ENCODE measurements around the gene ABCF1. TPM values are rescaled to one million over a fixed set of nuclear protein-coding genes. Genes with fewer than 3 reads are reported as not detected.

ABCF1 gene
- total RNA-seq, 1 experiment from 2014 or later: 73.7 TPM

DNA sequence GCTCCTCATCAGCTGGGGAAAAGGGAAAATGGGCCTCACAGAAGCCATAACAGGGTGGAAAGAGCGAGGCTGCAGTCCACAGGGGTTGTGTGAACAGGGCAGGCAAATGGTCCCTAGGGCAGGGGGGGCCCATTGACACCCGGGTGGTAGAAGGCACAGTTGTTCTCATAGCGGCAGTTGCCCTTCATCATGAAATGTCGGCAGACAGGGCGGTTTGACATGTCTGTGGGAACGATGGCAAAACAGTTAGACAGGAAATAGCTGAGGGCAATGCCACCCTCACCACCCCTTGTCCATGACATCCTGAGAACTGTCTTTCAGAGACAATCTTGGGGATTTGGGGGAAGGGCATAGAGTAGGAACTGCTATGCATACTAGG is 30.2 kb downstream of the ABCF1 start:
- peaks cover 49% of the 10 kb centered on the region for H3F3A ChIP-seq (ENCODE audit: insufficient read depth, low read depth)
- no peaks in the 10 kb centered on the region for H3K79me2 ChIP-seq (ENCODE audit: low read depth)
- ChIA-PET CTCF (no interaction called here), POLR2A (ENCODE audit: unreplicated experiment) (interaction anchor here (0.7 kb wide), 1 partner anchor 18 kb away, joined by 3 read pairs; no protein-coding TSS in a partner anchor)
- no TSS peak for BruUV-seq (replicated peaks)
- no peak overlapping the region for H3K27ac ChIP-seq
- TF ChIP-seq, protein P1, sequence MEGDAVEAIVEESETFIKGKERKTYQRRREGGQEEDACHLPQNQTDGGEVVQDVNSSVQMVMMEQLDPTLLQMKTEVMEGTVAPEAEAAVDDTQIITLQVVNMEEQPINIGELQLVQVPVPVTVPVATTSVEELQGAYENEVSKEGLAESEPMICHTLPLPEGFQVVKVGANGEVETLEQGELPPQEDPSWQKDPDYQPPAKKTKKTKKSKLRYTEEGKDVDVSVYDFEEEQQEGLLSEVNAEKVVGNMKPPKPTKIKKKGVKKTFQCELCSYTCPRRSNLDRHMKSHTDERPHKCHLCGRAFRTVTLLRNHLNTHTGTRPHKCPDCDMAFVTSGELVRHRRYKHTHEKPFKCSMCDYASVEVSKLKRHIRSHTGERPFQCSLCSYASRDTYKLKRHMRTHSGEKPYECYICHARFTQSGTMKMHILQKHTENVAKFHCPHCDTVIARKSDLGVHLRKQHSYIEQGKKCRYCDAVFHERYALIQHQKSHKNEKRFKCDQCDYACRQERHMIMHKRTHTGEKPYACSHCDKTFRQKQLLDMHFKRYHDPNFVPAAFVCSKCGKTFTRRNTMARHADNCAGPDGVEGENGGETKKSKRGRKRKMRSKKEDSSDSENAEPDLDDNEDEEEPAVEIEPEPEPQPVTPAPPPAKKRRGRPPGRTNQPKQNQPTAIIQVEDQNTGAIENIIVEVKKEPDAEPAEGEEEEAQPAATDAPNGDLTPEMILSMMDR (conservative IDR thresholded peaks at IDR 0.05): no peak
- no peak for TF ChIP-seq EZH2 (IDR thresholded peaks at IDR 0.05; ENCODE audit: low read depth)
- no peak overlapping the region for H3K4me3 ChIP-seq
- H3K27me3 ChIP-seq (ENCODE audit: insufficient read depth, low read depth): no peaks in the 10 kb centered on the region
- no peak overlapping the region for H3K4me2 ChIP-seq
- H3K9me3 ChIP-seq (ENCODE audit: insufficient read depth, low read depth): no peaks in the 10 kb centered on the region
- no peaks in the 10 kb centered on the region for H3K9me2 ChIP-seq (ENCODE audit: insufficient read depth)
- DNase-seq: no peak
- H3K36me3 ChIP-seq (ENCODE audit: low read depth): peaks cover 36% of the 10 kb centered on the region
- peaks cover 20% of the 10 kb centered on the region for H4K20me1 ChIP-seq (ENCODE audit: insufficient read depth)
- no peaks in the 10 kb centered on the region for H3K4me1 ChIP-seq (replicated peaks; ENCODE audit: insufficient read depth)
- intact Hi-C loops (cut with micrococcal nuclease; ENCODE audit: unreplicated experiment): no loop called here
- no peak overlapping the region for H2AFZ ChIP-seq

DNA sequence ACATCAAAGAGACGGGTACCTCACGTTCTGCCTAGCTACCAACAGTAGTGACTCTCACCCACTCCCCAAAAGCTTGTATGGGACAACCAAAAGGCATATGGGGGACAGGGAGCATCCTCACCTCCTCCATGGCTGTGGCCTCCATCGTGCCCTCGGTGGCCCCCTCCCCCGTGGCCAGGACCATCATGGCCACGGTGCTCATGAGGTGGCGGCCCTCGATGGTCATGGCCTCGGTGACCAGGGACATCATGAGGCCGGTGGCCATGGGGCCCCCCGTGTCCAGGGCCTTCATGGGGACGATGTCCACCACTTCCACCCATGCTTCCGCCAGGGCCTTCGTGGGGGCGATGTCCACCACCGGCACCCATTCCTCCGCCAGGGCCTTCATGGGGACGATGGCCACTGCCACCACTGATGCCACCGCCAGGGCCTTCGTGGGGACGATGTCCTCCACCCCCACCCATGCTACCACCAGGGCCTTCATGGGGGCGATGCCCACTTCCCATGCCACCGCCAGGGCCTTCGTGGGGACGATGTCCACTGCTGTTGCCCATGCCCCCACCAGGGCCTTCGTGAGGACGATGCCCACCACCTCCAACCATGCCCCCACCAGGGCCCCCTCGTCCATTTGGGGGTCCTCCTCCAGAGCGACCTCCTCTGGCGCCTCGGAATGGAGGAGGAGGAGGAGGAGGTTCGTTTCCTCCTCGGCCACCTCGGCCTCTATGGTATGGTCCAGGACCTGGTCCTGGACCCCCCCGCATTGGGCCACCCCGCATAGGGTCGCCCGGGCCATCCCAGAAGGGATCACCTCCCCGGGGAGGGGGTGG is 30.8 kb downstream of the ABCF1 start:
- Histone ChIP-seq H3K9me2 (ENCODE audit: insufficient read depth) (no peaks in the 10 kb centered on the region), H3K4me2 (no peak overlapping the region), H3F3A (ENCODE audit: insufficient read depth, low read depth) (peaks cover 49% of the 10 kb centered on the region), H3K36me3 (ENCODE audit: low read depth) (peaks cover 42% of the 10 kb centered on the region), H2AFZ (no peak overlapping the region), H3K9me3 (ENCODE audit: insufficient read depth, low read depth) (no peaks in the 10 kb centered on the region), H3K79me2 (ENCODE audit: low read depth) (no peaks in the 10 kb centered on the region), H3K4me3 (no peak overlapping the region), H4K20me1 (ENCODE audit: insufficient read depth) (peaks cover 20% of the 10 kb centered on the region), H3K27me3 (ENCODE audit: insufficient read depth, low read depth) (no peaks in the 10 kb centered on the region), H3K4me1 (replicated peaks; ENCODE audit: insufficient read depth) (no peaks in the 10 kb centered on the region), H3K27ac (no peak overlapping the region)
- intact Hi-C loops (cut with micrococcal nuclease; ENCODE audit: unreplicated experiment): no loop called here
- no TSS peak for BruUV-seq (replicated peaks)
- ChIA-PET POLR2A (ENCODE audit: unreplicated experiment) (no interaction called here), CTCF (no interaction called here)
- DNase-seq: peak in 1 of 2 experiments; percentile 12
- no peak for TF ChIP-seq EZH2 (IDR thresholded peaks at IDR 0.05; ENCODE audit: low read depth)
- TF ChIP-seq, protein P1 (conservative IDR thresholded peaks at IDR 0.05): no peak

DNA sequence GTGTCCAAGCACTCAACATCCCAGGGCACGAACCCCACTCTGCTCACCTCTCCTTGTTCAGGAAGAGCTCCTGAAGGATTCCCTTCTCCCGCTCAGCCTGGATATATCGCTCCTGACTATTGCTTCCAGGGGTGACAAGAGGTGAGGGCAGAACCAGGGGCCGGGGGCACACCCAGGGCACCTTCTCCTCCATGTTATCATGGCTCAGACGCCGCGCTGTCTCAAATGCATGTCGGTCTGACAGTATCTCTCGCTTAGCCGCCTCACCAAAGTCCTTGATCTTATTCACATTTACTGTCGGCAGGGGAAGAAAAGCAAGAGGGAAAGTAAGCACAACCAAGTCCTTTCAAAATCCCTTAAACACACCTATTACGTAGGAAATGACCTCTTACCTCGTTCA is 32.7 kb downstream of the ABCF1 start:
- Histone ChIP-seq H3K4me1 (replicated peaks; ENCODE audit: insufficient read depth) (no peaks in the 10 kb centered on the region), H3F3A (ENCODE audit: insufficient read depth, low read depth) (peaks cover 44% of the 10 kb centered on the region), H3K79me2 (ENCODE audit: low read depth) (no peaks in the 10 kb centered on the region), H2AFZ (no peak overlapping the region), H3K9me3 (ENCODE audit: insufficient read depth, low read depth) (no peaks in the 10 kb centered on the region), H3K9me2 (ENCODE audit: insufficient read depth) (no peaks in the 10 kb centered on the region), H3K36me3 (ENCODE audit: low read depth) (peaks cover 48% of the 10 kb centered on the region), H3K4me2 (no peak overlapping the region), H4K20me1 (ENCODE audit: insufficient read depth) (peaks cover 20% of the 10 kb centered on the region), H3K27me3 (ENCODE audit: insufficient read depth, low read depth) (no peaks in the 10 kb centered on the region), H3K4me3 (no peak overlapping the region), H3K27ac (no peak overlapping the region)
- ChIA-PET CTCF (no interaction called here), POLR2A (ENCODE audit: unreplicated experiment) (interaction anchor here (0.7 kb wide), 1 partner anchor 13 kb away, joined by 3 read pairs; no protein-coding TSS in a partner anchor)
- BruUV-seq (replicated peaks): no TSS peak
- intact Hi-C loops (cut with micrococcal nuclease; ENCODE audit: unreplicated experiment): no loop called here
- no peak for DNase-seq
- no peak for TF ChIP-seq EZH2 (IDR thresholded peaks at IDR 0.05; ENCODE audit: low read depth)
- TF ChIP-seq, protein P1 (conservative IDR thresholded peaks at IDR 0.05): no peak

Measured in PC-9 (cell line).